Esophagus squamous epithelium (tissue), 5 donors: ENCODE data around the gene MYH1. TPM values are rescaled to one million over a fixed set of nuclear protein-coding genes. Genes with fewer than 3 reads are reported as not detected.

Source experiments
- DNase-seq: peaks from one replicate; lab custom pipeline; 2025; lab: John Stamatoyannopoulos, UW
- H3K27ac ChIP-seq, 4 donors: fragments of 200-600 bp; sonication (generic); one replicate each; pipeline ENCODE4 v1.5.1; 2016 to 2019; ENCODE audit warnings: mild to moderate bottlenecking in 1 of 4
- H3K27me3 ChIP-seq, 4 donors: fragments of 200-600 bp; sonication (generic); 1 replicate in 3 of 4; 2 replicates in 1 of 4; pipeline versions ENCODE4 v1.5.1 to v1.6.0; 2017 to 2021; ENCODE audit warnings: antibody characterized with exemption in 1 of 4
- H3K36me3 ChIP-seq, 3 donors: fragments of 200-600 bp; sonication (generic); one replicate each; pipeline ENCODE4 v1.5.1; 2016 to 2019
- H3K4me1 ChIP-seq, 3 donors: fragments of 200-600 bp; sonication (generic); one replicate each; pipeline ENCODE4 v1.5.1; 2017 to 2019
- H3K4me3 ChIP-seq, 4 donors: fragments of 200-600 bp; sonication (generic); 1 replicate in 3 of 4; 2 replicates in 1 of 4; pipeline ENCODE4 v1.5.1; 2016 to 2019; ENCODE audit warnings: mild to moderate bottlenecking in 2 of 4, moderate library complexity in 1 of 4
- H3K9me3 ChIP-seq, 3 donors: fragments of 200-600 bp; sonication (generic); one replicate each; pipeline ENCODE4 v1.5.1; 2016 to 2019
- POLR2A ChIP-seq, 4 donors: fragments of 450-650 bp; IDR thresholded peaks; one replicate each; pipeline ENCODE4 v1.6.1; 2017; ENCODE audit warnings: antibody characterized with exemption in 4 of 4, mild to moderate bottlenecking in 4 of 4, moderate library complexity in 3 of 4
- WGBS, 2 donors: methylation state at CpG; one replicate each; pipeline ENCODE4 v1.1.5; 2018; 5-methylcytosine and 5-hydroxymethylcytosine counted together
- intact Hi-C: fragments of 100-400 bp; cut with DNase I; formaldehyde crosslinking; loops from one replicate; pipeline ENCODE4 v1.15.0; 2022
- total RNA-seq, 4 donors: library from RNA; depleted of rRNA; stranded (reverse); fragments of >200 nt; gene quantifications; one replicate each; pipeline ENCODE4 v1.1.0, GENCODE V29; 2016
- TF ChIP-seq, protein P1 (sequence below), 6 experiments: fragments of 450-650 bp in 4 of 6; fragments of 200-600 bp in 2 of 6; sonication (generic) in 2 of 6; IDR thresholded peaks; one replicate each; pipeline ENCODE4 v1.5.1; 2016 to 2019; ENCODE audit warnings: antibody characterized with exemption in 6 of 6, mild to moderate bottlenecking in 4 of 6, moderate library complexity in 4 of 6
- donor health status: DM: yes; HTN: yes; CAD: no.

The MYH1 gene
- total RNA-seq, 4 donors from 2014 or later: not detected

DNA sequence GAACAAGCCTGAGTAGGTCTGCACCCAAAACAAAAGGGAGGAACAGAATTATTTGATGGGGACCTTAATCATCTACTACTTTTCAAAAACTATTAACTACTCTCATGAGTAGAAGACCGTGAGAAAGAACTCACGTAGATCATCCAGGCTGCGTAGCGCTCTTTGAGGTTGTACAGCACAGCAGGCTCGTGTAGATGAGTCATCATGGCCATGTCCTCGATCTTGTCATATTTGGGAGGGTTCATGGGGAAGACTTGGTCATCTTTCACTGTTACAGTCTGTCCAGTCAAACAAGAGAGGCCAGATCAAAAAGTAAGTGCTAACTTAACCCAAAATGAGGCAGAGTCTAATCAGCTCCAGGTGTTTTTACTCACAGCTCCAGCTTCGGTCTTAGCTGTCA, 2.3 kb downstream of the MYH1 start:
- Histone ChIP-seq H3K9me3 (no peaks in the 10 kb centered on the region), H3K4me1 (no peaks in the 10 kb centered on the region), H3K36me3 (no peaks in the 10 kb centered on the region), H3K27me3 (no peaks in the 10 kb centered on the region), H3K27ac (no peak overlapping the region), H3K4me3 (no peak overlapping the region)
- WGBS, 2 donors: 81 to 83% methylated on average over 7 of the region's 7 CpGs
- no peak for DNase-seq
- intact Hi-C loops: no loop called here
- TF ChIP-seq POLR2A (IDR thresholded peaks at IDR 0.05): no peak
- TF ChIP-seq, protein P1, sequence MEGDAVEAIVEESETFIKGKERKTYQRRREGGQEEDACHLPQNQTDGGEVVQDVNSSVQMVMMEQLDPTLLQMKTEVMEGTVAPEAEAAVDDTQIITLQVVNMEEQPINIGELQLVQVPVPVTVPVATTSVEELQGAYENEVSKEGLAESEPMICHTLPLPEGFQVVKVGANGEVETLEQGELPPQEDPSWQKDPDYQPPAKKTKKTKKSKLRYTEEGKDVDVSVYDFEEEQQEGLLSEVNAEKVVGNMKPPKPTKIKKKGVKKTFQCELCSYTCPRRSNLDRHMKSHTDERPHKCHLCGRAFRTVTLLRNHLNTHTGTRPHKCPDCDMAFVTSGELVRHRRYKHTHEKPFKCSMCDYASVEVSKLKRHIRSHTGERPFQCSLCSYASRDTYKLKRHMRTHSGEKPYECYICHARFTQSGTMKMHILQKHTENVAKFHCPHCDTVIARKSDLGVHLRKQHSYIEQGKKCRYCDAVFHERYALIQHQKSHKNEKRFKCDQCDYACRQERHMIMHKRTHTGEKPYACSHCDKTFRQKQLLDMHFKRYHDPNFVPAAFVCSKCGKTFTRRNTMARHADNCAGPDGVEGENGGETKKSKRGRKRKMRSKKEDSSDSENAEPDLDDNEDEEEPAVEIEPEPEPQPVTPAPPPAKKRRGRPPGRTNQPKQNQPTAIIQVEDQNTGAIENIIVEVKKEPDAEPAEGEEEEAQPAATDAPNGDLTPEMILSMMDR (IDR thresholded peaks at IDR 0.05): no peak

DNA sequence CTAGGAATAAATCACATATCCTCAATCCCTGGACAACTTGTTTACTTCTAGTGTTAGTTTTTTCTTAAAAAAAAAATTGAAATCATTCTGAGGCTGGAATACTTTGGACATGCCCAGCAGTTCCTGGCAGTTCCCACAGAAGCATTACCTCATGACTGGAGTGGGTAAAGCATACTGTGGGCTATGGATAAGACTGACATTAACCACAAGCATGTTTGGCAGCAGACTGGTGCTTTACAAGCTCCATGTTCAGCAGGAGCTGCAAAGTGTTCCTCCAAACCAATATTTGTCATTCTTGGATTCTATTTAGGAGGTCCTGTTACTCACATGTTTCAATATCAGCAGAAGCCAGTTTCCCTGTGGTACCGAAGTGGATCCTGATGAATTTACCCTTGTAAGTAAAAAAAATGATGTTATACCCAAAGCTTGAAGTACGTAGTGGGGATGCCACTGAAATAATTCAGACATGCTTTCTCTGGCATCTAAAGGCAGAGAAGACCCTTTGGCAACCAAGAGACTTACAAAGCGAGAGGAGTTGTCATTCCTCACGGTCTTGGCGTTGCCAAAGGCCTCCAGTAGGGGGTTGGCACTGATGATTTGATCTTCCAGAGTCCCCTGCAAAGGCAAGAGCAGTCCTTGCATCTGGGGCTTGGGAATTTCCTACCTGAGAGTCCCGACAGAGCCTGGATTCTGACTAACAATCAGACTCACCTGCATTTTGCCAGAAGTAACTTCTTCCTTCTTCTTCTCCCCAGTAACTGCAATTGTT, 4.9 kb downstream of the MYH1 start:
- DNase-seq: no peak

DNA sequence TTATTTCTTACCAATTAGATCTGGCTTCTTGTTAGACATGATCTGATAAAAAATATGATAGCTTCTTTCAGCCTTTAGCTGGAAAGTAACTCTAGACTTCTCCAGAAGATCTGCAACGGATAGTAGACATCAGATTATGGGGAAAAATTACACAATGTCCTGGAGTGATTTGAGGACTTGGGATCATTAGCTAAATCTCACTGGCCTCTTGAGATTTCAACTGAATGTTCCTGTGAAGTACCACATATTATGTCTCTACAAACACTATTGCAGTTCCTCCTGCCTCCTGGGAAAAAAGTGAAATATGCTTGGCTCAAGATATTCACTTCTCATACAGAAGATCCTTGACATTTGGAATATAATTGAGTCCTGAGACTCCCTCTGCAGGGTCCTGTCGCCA, 5.5 kb downstream of the MYH1 start:
- intact Hi-C loops: no loop called here
- Histone ChIP-seq H3K4me1 (no peaks in the 10 kb centered on the region), H3K27me3 (no peaks in the 10 kb centered on the region), H3K9me3 (no peaks in the 10 kb centered on the region), H3K4me3 (no peak overlapping the region), H3K36me3 (no peaks in the 10 kb centered on the region), H3K27ac (no peak overlapping the region)
- WGBS, 2 donors: 44 to 60% methylated on average over 2 of the region's 2 CpGs
- no peak for DNase-seq
- TF ChIP-seq, protein P1 (IDR thresholded peaks at IDR 0.05): no peak
- no peak for TF ChIP-seq POLR2A (IDR thresholded peaks at IDR 0.05)

More for the DNA sequence above, 4.9 kb downstream of the MYH1 start:
- Histone ChIP-seq H3K36me3 (no peaks in the 10 kb centered on the region), H3K27ac (no peak overlapping the region), H3K4me3 (no peak overlapping the region), H3K9me3 (no peaks in the 10 kb centered on the region), H3K4me1 (no peaks in the 10 kb centered on the region), H3K27me3 (no peaks in the 10 kb centered on the region)
- TF ChIP-seq, protein P1 (IDR thresholded peaks at IDR 0.05): no peak
- 48 to 63% methylated on average over 4 to 6 of the region's 6 CpGs for WGBS, 2 donors
- intact Hi-C loops: no loop called here

DNA sequence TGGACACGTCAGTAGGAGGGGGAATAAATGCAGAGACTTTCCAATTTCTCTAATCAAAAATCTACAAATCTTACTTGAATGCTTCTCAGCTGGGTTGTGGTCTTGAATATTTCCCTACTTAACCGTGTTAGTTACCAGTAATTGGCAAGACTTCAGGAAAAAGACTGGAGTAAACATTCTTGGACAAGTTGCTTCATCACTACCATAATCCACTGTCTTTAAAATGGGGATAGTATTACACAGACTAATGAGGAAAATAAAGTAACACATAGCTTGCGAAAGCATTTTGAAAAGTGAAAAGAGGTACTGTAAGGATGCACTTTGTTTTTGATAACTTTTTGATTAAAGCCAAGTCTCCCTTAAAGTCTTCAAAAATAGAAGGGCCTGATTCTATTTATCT, 18.4 kb downstream of the MYH1 start:
- Histone ChIP-seq H3K9me3 (no peaks in the 10 kb centered on the region), H3K27ac (no peak overlapping the region), H3K4me3 (no peak overlapping the region), H3K4me1 (no peaks in the 10 kb centered on the region), H3K36me3 (no peaks in the 10 kb centered on the region), H3K27me3 (no peaks in the 10 kb centered on the region)
- no peak for DNase-seq
- WGBS, 2 donors: 58 to 74% methylated on average over 3 of the region's 3 CpGs
- TF ChIP-seq, protein P1 (IDR thresholded peaks at IDR 0.05): no peak
- no peak for TF ChIP-seq POLR2A (IDR thresholded peaks at IDR 0.05)
- intact Hi-C loops: no loop called here

DNA sequence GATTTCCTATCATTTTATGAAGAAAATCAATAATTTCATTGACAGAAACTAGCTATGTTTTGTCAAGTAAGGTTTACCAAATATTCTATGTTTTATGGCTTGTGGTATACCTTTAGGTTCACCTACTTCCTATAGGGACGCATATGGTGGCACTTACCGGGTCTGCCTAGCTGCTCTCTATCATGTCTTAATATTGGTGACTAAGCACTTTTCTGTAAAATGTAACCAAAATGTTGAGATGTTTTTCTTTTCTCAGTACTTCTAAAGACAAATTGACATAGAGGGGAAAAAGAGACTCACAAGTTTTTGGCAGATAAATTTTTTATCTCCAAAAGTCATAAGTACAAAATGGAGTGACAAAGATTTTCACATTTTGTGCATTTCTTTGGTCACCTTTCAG, 26.3 kb downstream of the MYH1 start:
- H3K4me1 ChIP-seq: no peaks in the 10 kb centered on the region
- H3K36me3 ChIP-seq: no peaks in the 10 kb centered on the region
- 91 to 94% methylated on average over 2 of the region's 2 CpGs for WGBS, 2 donors
- no peaks in the 10 kb centered on the region for H3K27me3 ChIP-seq
- no peak overlapping the region for H3K4me3 ChIP-seq
- DNase-seq: no peak
- H3K27ac ChIP-seq: no peak overlapping the region
- TF ChIP-seq, protein P1 (IDR thresholded peaks at IDR 0.05): no peak
- no peak for TF ChIP-seq POLR2A (IDR thresholded peaks at IDR 0.05)
- H3K9me3 ChIP-seq: peaks cover 0 to 20% (median 12%) of the 10 kb centered on the region in 3 donors
- intact Hi-C loops: no loop called here
